ENCODE measurements around the gene SPEG.
"Not testable (repeated sequence)": the region's sequence is repeated elsewhere in the genome, so short reads cannot be mapped to it uniquely, and the experiment has no call there.

The SPEG gene

GRCh38 chr2:219402665-219403515, 31.8 kb upstream of the SPEG start:
- DNase-seq (ENCODE audit: low read depth, low spot score), result peak; percentile 69
- Histone ChIP-seq H3K9ac (ENCODE audit: insufficient read length) (no peak overlapping the region), H3K4me3 (no peak overlapping the region), H3K9me3 (ENCODE audit: low read depth, low read length) (no peaks in the 10 kb centered on the region), H3K36me3 (ENCODE audit: insufficient read depth, low read length) (no peaks in the 10 kb centered on the region), H3K27ac (no peak overlapping the region)
- TF ChIP-seq EZH2 (IDR thresholded peaks at IDR 0.05) (no peak), FOXP2 (optimal IDR thresholded peaks at IDR 0.05; ENCODE audit: control extremely low read depth, extremely low read length, insufficient read depth) (no peak), POLR2AphosphoS5 (IDR thresholded peaks at IDR 0.05; ENCODE audit: borderline replicate concordance, low read depth, low read length) (no peak)

- DNase-seq (ENCODE audit: low read depth, low spot score), result no peak
- H3K9ac ChIP-seq (ENCODE audit: insufficient read length), result no peak overlapping the region
- TF ChIP-seq EZH2 (IDR thresholded peaks at IDR 0.05) (no peak), FOXP2 (optimal IDR thresholded peaks at IDR 0.05; ENCODE audit: control extremely low read depth, extremely low read length, insufficient read depth) (no peak), POLR2AphosphoS5 (IDR thresholded peaks at IDR 0.05; ENCODE audit: borderline replicate concordance, low read depth, low read length) (no peak)
- H3K27ac ChIP-seq, result no peak overlapping the region
- H3K4me3 ChIP-seq, result no peak overlapping the region
- H3K36me3 ChIP-seq (ENCODE audit: insufficient read depth, low read length), result no peaks in the 10 kb centered on the region
- no peaks in the 10 kb centered on the region for H3K9me3 ChIP-seq (ENCODE audit: low read depth, low read length)
These were observed 30.8 kb upstream of the SPEG start for GRCh38 chr2:219403861-219404260.

- Histone ChIP-seq H3K36me3 (ENCODE audit: insufficient read depth, low read length) (no peaks in the 10 kb centered on the region), H3K4me3 (no peak overlapping the region), H3K9me3 (ENCODE audit: low read depth, low read length) (no peaks in the 10 kb centered on the region), H3K27ac (no peak overlapping the region), H3K9ac (ENCODE audit: insufficient read length) (no peak overlapping the region)
- DNase-seq (ENCODE audit: low read depth, low spot score), result no peak
- TF ChIP-seq EZH2 (IDR thresholded peaks at IDR 0.05) (no peak), FOXP2 (optimal IDR thresholded peaks at IDR 0.05; ENCODE audit: control extremely low read depth, extremely low read length, insufficient read depth) (no peak), POLR2AphosphoS5 (IDR thresholded peaks at IDR 0.05; ENCODE audit: borderline replicate concordance, low read depth, low read length) (no peak)
These were observed 30.2 kb upstream of the SPEG start for GRCh38 chr2:219404291-219404910.

GRCh38 chr2:219404954-219405353, 29.7 kb upstream of the SPEG start:
- TF ChIP-seq POLR2AphosphoS5 (IDR thresholded peaks at IDR 0.05; ENCODE audit: borderline replicate concordance, low read depth, low read length) (no peak), FOXP2 (optimal IDR thresholded peaks at IDR 0.05; ENCODE audit: control extremely low read depth, extremely low read length, insufficient read depth) (no peak)
- Histone ChIP-seq H3K4me3 (no peak overlapping the region), H3K9ac (ENCODE audit: insufficient read length) (no peak overlapping the region), H3K9me3 (ENCODE audit: low read depth, low read length) (no peaks in the 10 kb centered on the region), H3K27ac (no peak overlapping the region), H3K36me3 (ENCODE audit: insufficient read depth, low read length) (no peaks in the 10 kb centered on the region)
- DNase-seq (ENCODE audit: low read depth, low spot score), result no peak

GRCh38 chr2:219405451-219405850, 29.2 kb upstream of the SPEG start:
- H3K4me3 ChIP-seq, result no peak overlapping the region
- no peak for DNase-seq (ENCODE audit: low read depth, low spot score)
- H3K36me3 ChIP-seq (ENCODE audit: insufficient read depth, low read length), result no peaks in the 10 kb centered on the region
- no peak overlapping the region for H3K27ac ChIP-seq
- no peaks in the 10 kb centered on the region for H3K9me3 ChIP-seq (ENCODE audit: low read depth, low read length)
- H3K9ac ChIP-seq (ENCODE audit: insufficient read length), result no peak overlapping the region
- TF ChIP-seq EZH2 (IDR thresholded peaks at IDR 0.05) (no peak), FOXP2 (optimal IDR thresholded peaks at IDR 0.05; ENCODE audit: control extremely low read depth, extremely low read length, insufficient read depth) (no peak), POLR2AphosphoS5 (IDR thresholded peaks at IDR 0.05; ENCODE audit: borderline replicate concordance, low read depth, low read length) (no peak)

- H3K4me3 ChIP-seq, result no peak overlapping the region
- no peak for TF ChIP-seq EZH2 (IDR thresholded peaks at IDR 0.05)
- no peaks in the 10 kb centered on the region for H3K9me3 ChIP-seq (ENCODE audit: low read depth, low read length)
- no peak for DNase-seq (ENCODE audit: low read depth, low spot score)
- no peak overlapping the region for H3K9ac ChIP-seq (ENCODE audit: insufficient read length)
- H3K27ac ChIP-seq, result no peak overlapping the region
- no peaks in the 10 kb centered on the region for H3K36me3 ChIP-seq (ENCODE audit: insufficient read depth, low read length)
These were observed 28.4 kb upstream of the SPEG start for GRCh38 chr2:219405958-219406860.

GRCh38 chr2:219406861-219407230, 27.8 kb upstream of the SPEG start:
- TF ChIP-seq FOXP2 (optimal IDR thresholded peaks at IDR 0.05; ENCODE audit: control extremely low read depth, extremely low read length, insufficient read depth) (no peak), EZH2 (IDR thresholded peaks at IDR 0.05) (no peak), POLR2AphosphoS5 (IDR thresholded peaks at IDR 0.05; ENCODE audit: borderline replicate concordance, low read depth, low read length) (no peak)
- no peak overlapping the region for H3K9ac ChIP-seq (ENCODE audit: insufficient read length)
- H3K9me3 ChIP-seq (ENCODE audit: low read depth, low read length), result no peaks in the 10 kb centered on the region
- no peak overlapping the region for H3K4me3 ChIP-seq
- DNase-seq (ENCODE audit: low read depth, low spot score), result no peak
- H3K36me3 ChIP-seq (ENCODE audit: insufficient read depth, low read length), result no peaks in the 10 kb centered on the region
- H3K27ac ChIP-seq, result no peak overlapping the region

GRCh38 chr2:219407343-219407742, 27.3 kb upstream of the SPEG start:
- not testable (repeated sequence) for H3K36me3 ChIP-seq (ENCODE audit: insufficient read depth, low read length); H3K9me3 ChIP-seq (ENCODE audit: low read depth, low read length); H3K27ac ChIP-seq; H3K4me3 ChIP-seq; H3K9ac ChIP-seq (ENCODE audit: insufficient read length); DNase-seq (ENCODE audit: low read depth, low spot score)

Measured in SK-N-MC (cell line).